Liver (tissue), 9 donors: ENCODE measurements around the gene CFAP157. TPM values are rescaled to one million over a fixed set of nuclear protein-coding genes. Genes with fewer than 3 reads are reported as not detected.

Experiments
- DNase-seq: peaks from one replicate; pipeline ENCODE4 v3.0.0-alpha.2; 2017; ENCODE audit warnings: low spot score
- H3K27ac ChIP-seq, 2 donors: one replicate each; pipeline ENCODE4 v1.7.0; 2013; ENCODE audit warnings: inconsistent platforms in 2 of 2, low read length in 2 of 2, control low read depth in 1 of 2, low read depth in 1 of 2, mild to moderate bottlenecking in 1 of 2
- H3K27me3 ChIP-seq, 4 donors: one replicate each; pipeline versions ENCODE4 v1.6.1 to v1.7.0; 2013; ENCODE audit warnings: low read length in 3 of 4, inconsistent platforms in 1 of 4, mild to moderate bottlenecking in 1 of 4, moderate library complexity in 1 of 4; ENCODE audit not compliant: control insufficient read depth in 4 of 4, insufficient read depth in 4 of 4
- H3K36me3 ChIP-seq, 4 donors: one replicate each; pipeline versions ENCODE4 v1.6.1 to v1.7.0; 2013; ENCODE audit warnings: low read length in 3 of 4, mild to moderate bottlenecking in 3 of 4, low read depth in 1 of 4, moderate library complexity in 1 of 4; ENCODE audit not compliant: control insufficient read depth in 4 of 4, insufficient read depth in 3 of 4
- H3K4me1 ChIP-seq, 4 donors: one replicate each; pipeline versions ENCODE4 v1.6.1 to v1.7.0; 2013; ENCODE audit warnings: low read length in 3 of 4, mild to moderate bottlenecking in 3 of 4, moderate library complexity in 1 of 4; ENCODE audit not compliant: control insufficient read depth in 4 of 4, insufficient read depth in 4 of 4
- H3K4me3 ChIP-seq, 3 donors: one replicate each; pipeline versions ENCODE4 v1.6.1 to v1.7.0; 2013; ENCODE audit warnings: low read length in 3 of 3, control low read depth in 1 of 3, low read depth in 1 of 3, mild to moderate bottlenecking in 1 of 3
- H3K9ac ChIP-seq, 2 donors: one replicate each; pipeline ENCODE4 v1.7.0; 2013; ENCODE audit warnings: low read length in 2 of 2, mild to moderate bottlenecking in 2 of 2, moderate library complexity in 2 of 2, control low read depth in 1 of 2, low read depth in 1 of 2
- H3K9me3 ChIP-seq, 4 donors: one replicate each; pipeline versions ENCODE4 v1.6.1 to v1.7.0; 2013; ENCODE audit warnings: low read length in 3 of 4; ENCODE audit not compliant: control insufficient read depth in 4 of 4
- EGR1 ChIP-seq, 2 donors: IDR thresholded peaks; 2 replicates each; pipeline ENCODE4 v1.6.1; 2016 to 2018; ENCODE audit warnings: antibody characterized with exemption in 2 of 2, low read depth in 2 of 2
- FOXA1 ChIP-seq: IDR thresholded peaks from 2 replicates; pipeline ENCODE4 v1.6.1; 2016; ENCODE audit warnings: antibody characterized with exemption
- FOXA2 ChIP-seq: IDR thresholded peaks from 2 replicates; pipeline ENCODE4 v1.6.1; 2016; ENCODE audit warnings: antibody characterized with exemption
- GABPA ChIP-seq, 2 donors: IDR thresholded peaks in 1 of 2; conservative IDR thresholded peaks in 1 of 2; 2 replicates each; pipeline ENCODE4 v1.6.1; 2016; ENCODE audit warnings: antibody characterized with exemption in 2 of 2, mild to moderate bottlenecking in 1 of 2, moderate library complexity in 1 of 2
- HNF4A ChIP-seq, 2 donors: conservative IDR thresholded peaks; 2 replicates each; pipeline ENCODE4 v1.6.1; 2016; ENCODE audit warnings: antibody characterized with exemption in 2 of 2, mild to moderate bottlenecking in 2 of 2
- JUND ChIP-seq, 2 donors: IDR thresholded peaks; 2 replicates each; pipeline ENCODE4 v1.6.1; 2016; ENCODE audit warnings: antibody characterized with exemption in 2 of 2
- NR2F2 ChIP-seq: IDR thresholded peaks from 2 replicates; pipeline ENCODE4 v1.6.1; 2016; ENCODE audit warnings: antibody characterized with exemption
- RAD21 ChIP-seq, 2 donors: IDR thresholded peaks; 2 replicates each; pipeline ENCODE4 v1.6.1; 2016; ENCODE audit warnings: antibody characterized with exemption in 2 of 2, mild to moderate bottlenecking in 2 of 2
- RXRA ChIP-seq, 2 donors: IDR thresholded peaks; 2 replicates each; pipeline ENCODE4 v1.6.1; 2017 to 2018; ENCODE audit warnings: antibody characterized with exemption in 2 of 2, mild to moderate bottlenecking in 1 of 2
- SP1 ChIP-seq: IDR thresholded peaks from 2 replicates; pipeline ENCODE4 v1.6.1; 2018; ENCODE audit warnings: antibody characterized with exemption, mild to moderate bottlenecking
- TAF1 ChIP-seq: conservative IDR thresholded peaks from 2 replicates; pipeline ENCODE4 v1.6.1; 2016; ENCODE audit warnings: antibody characterized with exemption, mild to moderate bottlenecking
- YY1 ChIP-seq: IDR thresholded peaks from 2 replicates; pipeline ENCODE4 v1.6.1; 2016; ENCODE audit warnings: antibody characterized with exemption, mild to moderate bottlenecking
- WGBS: extraction: QIAGEN DNeasy Blood & Tissue Kit; methylation state at CpG from one replicate; pipeline ENCODE4 v1.1.7; 2013; 5-methylcytosine and 5-hydroxymethylcytosine counted together
- polyA plus RNA-seq, 2 donors: library from polyadenylated mRNA; stranded (reverse) in 1 of 2; unstranded in 1 of 2; fragments of 200-250 nt in 1 of 2; fragments of >200 nt in 1 of 2; fragmentation: Nextera tagmentation in 1 of 2; extraction: Ambion mirVana in 1 of 2; gene quantifications; one replicate each; pipeline versions ENCODE4 v1.2.1 to v1.2.3, GENCODE V29; 2013 to 2015
- total RNA-seq, 2 donors: library from RNA; depleted of rRNA; stranded (reverse); fragments of >200 nt; gene quantifications; one replicate each; pipeline ENCODE4 v1.2.3, GENCODE V29; 2014
- TF ChIP-seq, protein P1 (sequence below): IDR thresholded peaks from 2 replicates; pipeline ENCODE4 v1.6.1; 2016; ENCODE audit warnings: antibody characterized with exemption
- TF ChIP-seq, protein P2 (sequence below): IDR thresholded peaks from 2 replicates; pipeline ENCODE4 v1.6.1; 2016; ENCODE audit warnings: antibody characterized with exemption, mild to moderate bottlenecking
- TF ChIP-seq, protein P3 (sequence below): IDR thresholded peaks from 2 replicates; pipeline ENCODE4 v1.6.1; 2016; ENCODE audit warnings: antibody characterized with exemption
- TF ChIP-seq, protein P4 (sequence below): IDR thresholded peaks from 2 replicates; pipeline ENCODE4 v1.6.1; 2016; ENCODE audit warnings: antibody characterized with exemption
- TF ChIP-seq, protein P5 (sequence below): fragments of 150-350 bp; IDR thresholded peaks from 2 replicates; pipeline ENCODE4 v1.5.1; 2017; ENCODE audit warnings: improper control_type of control experiment, low read depth, low read length; ENCODE audit not compliant: missing input control
- donor health status: healthy.
- donor health status: healthy.
- donor health status: healthy.
- donor health status: healthy.
- donor health status: healthy.

The CFAP157 gene
- total and polyA plus RNA-seq, 4 donors = 0.07 to 0.22 TPM; not detected in 2

DNA sequence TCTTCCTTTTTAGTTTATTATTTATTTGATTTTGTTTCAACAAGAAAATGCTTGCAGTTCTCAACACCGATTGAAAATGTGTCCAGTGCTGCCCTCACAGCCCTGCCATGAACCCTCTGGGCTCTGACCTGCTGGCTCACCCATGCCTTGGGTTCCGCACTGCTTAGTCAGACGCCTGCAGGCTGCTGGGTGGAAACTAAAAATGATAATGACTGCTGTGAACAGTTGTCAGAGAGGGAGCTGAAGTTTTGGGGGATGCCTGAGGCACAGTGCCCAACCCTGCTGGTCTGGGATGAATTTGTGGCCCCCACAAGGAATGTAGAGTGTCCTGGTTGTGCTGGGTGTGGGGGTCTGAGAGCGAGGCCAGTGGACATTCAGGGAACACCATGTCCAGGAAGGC is 22.2 kb upstream of the CFAP157 start:
- H3K27ac ChIP-seq = no peak overlapping the region
- H3K9me3 ChIP-seq = no peaks in the 10 kb centered on the region
- TF ChIP-seq RAD21 (IDR thresholded peaks at IDR 0.05) (no peak), JUND (IDR thresholded peaks at IDR 0.05) (no peak), HNF4A (conservative IDR thresholded peaks at IDR 0.05) (no peak), SP1 (no peak), FOXA1 (no peak), EGR1 (IDR thresholded peaks at IDR 0.05; ENCODE audit: low read depth in 2 of 2) (no peak), RXRA (IDR thresholded peaks at IDR 0.05) (no peak), FOXA2 (no peak), GABPA (IDR thresholded peaks at IDR 0.05 in 1 of 2, conservative IDR thresholded peaks at IDR 0.05 in 1 of 2) (no peak), TAF1 (no peak), NR2F2 (no peak), YY1 (no peak)
- TF ChIP-seq, protein P1, sequence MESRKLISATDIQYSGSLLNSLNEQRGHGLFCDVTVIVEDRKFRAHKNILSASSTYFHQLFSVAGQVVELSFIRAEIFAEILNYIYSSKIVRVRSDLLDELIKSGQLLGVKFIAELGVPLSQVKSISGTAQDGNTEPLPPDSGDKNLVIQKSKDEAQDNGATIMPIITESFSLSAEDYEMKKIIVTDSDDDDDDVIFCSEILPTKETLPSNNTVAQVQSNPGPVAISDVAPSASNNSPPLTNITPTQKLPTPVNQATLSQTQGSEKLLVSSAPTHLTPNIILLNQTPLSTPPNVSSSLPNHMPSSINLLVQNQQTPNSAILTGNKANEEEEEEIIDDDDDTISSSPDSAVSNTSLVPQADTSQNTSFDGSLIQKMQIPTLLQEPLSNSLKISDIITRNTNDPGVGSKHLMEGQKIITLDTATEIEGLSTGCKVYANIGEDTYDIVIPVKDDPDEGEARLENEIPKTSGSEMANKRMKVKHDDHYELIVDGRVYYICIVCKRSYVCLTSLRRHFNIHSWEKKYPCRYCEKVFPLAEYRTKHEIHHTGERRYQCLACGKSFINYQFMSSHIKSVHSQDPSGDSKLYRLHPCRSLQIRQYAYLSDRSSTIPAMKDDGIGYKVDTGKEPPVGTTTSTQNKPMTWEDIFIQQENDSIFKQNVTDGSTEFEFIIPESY = no peak
- TF ChIP-seq, protein P2, sequence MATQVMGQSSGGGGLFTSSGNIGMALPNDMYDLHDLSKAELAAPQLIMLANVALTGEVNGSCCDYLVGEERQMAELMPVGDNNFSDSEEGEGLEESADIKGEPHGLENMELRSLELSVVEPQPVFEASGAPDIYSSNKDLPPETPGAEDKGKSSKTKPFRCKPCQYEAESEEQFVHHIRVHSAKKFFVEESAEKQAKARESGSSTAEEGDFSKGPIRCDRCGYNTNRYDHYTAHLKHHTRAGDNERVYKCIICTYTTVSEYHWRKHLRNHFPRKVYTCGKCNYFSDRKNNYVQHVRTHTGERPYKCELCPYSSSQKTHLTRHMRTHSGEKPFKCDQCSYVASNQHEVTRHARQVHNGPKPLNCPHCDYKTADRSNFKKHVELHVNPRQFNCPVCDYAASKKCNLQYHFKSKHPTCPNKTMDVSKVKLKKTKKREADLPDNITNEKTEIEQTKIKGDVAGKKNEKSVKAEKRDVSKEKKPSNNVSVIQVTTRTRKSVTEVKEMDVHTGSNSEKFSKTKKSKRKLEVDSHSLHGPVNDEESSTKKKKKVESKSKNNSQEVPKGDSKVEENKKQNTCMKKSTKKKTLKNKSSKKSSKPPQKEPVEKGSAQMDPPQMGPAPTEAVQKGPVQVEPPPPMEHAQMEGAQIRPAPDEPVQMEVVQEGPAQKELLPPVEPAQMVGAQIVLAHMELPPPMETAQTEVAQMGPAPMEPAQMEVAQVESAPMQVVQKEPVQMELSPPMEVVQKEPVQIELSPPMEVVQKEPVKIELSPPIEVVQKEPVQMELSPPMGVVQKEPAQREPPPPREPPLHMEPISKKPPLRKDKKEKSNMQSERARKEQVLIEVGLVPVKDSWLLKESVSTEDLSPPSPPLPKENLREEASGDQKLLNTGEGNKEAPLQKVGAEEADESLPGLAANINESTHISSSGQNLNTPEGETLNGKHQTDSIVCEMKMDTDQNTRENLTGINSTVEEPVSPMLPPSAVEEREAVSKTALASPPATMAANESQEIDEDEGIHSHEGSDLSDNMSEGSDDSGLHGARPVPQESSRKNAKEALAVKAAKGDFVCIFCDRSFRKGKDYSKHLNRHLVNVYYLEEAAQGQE = no peak
- TF ChIP-seq, protein P3, sequence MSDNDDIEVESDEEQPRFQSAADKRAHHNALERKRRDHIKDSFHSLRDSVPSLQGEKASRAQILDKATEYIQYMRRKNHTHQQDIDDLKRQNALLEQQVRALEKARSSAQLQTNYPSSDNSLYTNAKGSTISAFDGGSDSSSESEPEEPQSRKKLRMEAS = no peak
- TF ChIP-seq, protein P4, sequence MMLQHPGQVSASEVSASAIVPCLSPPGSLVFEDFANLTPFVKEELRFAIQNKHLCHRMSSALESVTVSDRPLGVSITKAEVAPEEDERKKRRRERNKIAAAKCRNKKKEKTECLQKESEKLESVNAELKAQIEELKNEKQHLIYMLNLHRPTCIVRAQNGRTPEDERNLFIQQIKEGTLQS = no peak
- TF ChIP-seq, protein P5, sequence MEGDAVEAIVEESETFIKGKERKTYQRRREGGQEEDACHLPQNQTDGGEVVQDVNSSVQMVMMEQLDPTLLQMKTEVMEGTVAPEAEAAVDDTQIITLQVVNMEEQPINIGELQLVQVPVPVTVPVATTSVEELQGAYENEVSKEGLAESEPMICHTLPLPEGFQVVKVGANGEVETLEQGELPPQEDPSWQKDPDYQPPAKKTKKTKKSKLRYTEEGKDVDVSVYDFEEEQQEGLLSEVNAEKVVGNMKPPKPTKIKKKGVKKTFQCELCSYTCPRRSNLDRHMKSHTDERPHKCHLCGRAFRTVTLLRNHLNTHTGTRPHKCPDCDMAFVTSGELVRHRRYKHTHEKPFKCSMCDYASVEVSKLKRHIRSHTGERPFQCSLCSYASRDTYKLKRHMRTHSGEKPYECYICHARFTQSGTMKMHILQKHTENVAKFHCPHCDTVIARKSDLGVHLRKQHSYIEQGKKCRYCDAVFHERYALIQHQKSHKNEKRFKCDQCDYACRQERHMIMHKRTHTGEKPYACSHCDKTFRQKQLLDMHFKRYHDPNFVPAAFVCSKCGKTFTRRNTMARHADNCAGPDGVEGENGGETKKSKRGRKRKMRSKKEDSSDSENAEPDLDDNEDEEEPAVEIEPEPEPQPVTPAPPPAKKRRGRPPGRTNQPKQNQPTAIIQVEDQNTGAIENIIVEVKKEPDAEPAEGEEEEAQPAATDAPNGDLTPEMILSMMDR = no peak
- H3K4me3 ChIP-seq = no peak overlapping the region
- no peaks in the 10 kb centered on the region for H3K27me3 ChIP-seq
- no peak overlapping the region for H3K9ac ChIP-seq
- no peak for DNase-seq
- WGBS = 91% methylated on average over 4 of the region's 4 CpGs
- H3K36me3 ChIP-seq = peaks cover 0 to 5% (median 0%) of the 10 kb centered on the region in 4 donors
- no peaks in the 10 kb centered on the region for H3K4me1 ChIP-seq
